Measurements from ENCODE around the gene ADCY7. TPM values are rescaled to one million over a fixed set of nuclear protein-coding genes. Genes with fewer than 3 reads are reported as not detected.

The ADCY7 gene
- total and polyA plus RNA-seq, 9 of the 15 experiments (the other 6 are each of a cell fraction or from before 2014, with no cell fraction given), result 2.3 to 108 (median 28.6) TPM

GRCh38 chr16:50263060-50263909 lies 3.1 kb upstream of the ADCY7 start (continued):
- TF ChIP-seq FOXM1 (IDR thresholded peaks at IDR 0.05; ENCODE audit: low read depth) (peak; percentile 58; the same call in 1 of the 2 replicates), FOXM1 (CRISPR knock-in tag; IDR thresholded peaks at IDR 0.05; ENCODE audit: low read depth) (no peak), NFE2L1 (tag; IDR thresholded peaks at IDR 0.05; ENCODE audit: borderline replicate concordance, low read depth) (no peak), NR1H2 (CRISPR knock-in tag; IDR thresholded peaks at IDR 0.05) (no peak), MYC (IDR thresholded peaks at IDR 0.05; ENCODE audit: low read depth, low read length) (no peak), MYC (CRISPR knock-in tag; IDR thresholded peaks at IDR 0.05; ENCODE audit: borderline replicate concordance, low read depth) (no peak), CXXC5 (CRISPR knock-in tag; IDR thresholded peaks at IDR 0.05) (peak; percentile 72), HDAC1 (IDR thresholded peaks at IDR 0.05) (peak in 1 of 2 experiments; percentile 33; a peak in 1 of 4 replicates), SRSF7 (optimal IDR thresholded peaks at IDR 0.05; ENCODE audit: low read depth, low read length) (no peak), RFX5 (IDR thresholded peaks at IDR 0.05; ENCODE audit: low read depth, low read length) (no peak), CBX5 (IDR thresholded peaks at IDR 0.05; ENCODE audit: borderline replicate concordance, low read depth) (no peak), FOSL1 (tag; conservative IDR thresholded peaks at IDR 0.05) (no peak), CBFA2T2 (conservative IDR thresholded peaks at IDR 0.05) (peak; percentile 92), ZBTB11 (CRISPR knock-in tag; IDR thresholded peaks at IDR 0.05) (peak in 1 of 3 experiments; percentile 77; a peak in 2 of 6 replicates), SMARCA4 (IDR thresholded peaks at IDR 0.05) (peak; percentile 74), ZKSCAN8 (CRISPR knock-in tag; IDR thresholded peaks at IDR 0.05) (no peak)
- TF ChIP-seq, protein P1, sequence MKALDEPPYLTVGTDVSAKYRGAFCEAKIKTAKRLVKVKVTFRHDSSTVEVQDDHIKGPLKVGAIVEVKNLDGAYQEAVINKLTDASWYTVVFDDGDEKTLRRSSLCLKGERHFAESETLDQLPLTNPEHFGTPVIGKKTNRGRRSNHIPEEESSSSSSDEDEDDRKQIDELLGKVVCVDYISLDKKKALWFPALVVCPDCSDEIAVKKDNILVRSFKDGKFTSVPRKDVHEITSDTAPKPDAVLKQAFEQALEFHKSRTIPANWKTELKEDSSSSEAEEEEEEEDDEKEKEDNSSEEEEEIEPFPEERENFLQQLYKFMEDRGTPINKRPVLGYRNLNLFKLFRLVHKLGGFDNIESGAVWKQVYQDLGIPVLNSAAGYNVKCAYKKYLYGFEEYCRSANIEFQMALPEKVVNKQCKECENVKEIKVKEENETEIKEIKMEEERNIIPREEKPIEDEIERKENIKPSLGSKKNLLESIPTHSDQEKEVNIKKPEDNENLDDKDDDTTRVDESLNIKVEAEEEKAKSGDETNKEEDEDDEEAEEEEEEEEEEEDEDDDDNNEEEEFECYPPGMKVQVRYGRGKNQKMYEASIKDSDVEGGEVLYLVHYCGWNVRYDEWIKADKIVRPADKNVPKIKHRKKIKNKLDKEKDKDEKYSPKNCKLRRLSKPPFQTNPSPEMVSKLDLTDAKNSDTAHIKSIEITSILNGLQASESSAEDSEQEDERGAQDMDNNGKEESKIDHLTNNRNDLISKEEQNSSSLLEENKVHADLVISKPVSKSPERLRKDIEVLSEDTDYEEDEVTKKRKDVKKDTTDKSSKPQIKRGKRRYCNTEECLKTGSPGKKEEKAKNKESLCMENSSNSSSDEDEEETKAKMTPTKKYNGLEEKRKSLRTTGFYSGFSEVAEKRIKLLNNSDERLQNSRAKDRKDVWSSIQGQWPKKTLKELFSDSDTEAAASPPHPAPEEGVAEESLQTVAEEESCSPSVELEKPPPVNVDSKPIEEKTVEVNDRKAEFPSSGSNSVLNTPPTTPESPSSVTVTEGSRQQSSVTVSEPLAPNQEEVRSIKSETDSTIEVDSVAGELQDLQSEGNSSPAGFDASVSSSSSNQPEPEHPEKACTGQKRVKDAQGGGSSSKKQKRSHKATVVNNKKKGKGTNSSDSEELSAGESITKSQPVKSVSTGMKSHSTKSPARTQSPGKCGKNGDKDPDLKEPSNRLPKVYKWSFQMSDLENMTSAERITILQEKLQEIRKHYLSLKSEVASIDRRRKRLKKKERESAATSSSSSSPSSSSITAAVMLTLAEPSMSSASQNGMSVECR (CRISPR knock-in tag; IDR thresholded peaks at IDR 0.05), result no peak
- TF ChIP-seq, protein P2, sequence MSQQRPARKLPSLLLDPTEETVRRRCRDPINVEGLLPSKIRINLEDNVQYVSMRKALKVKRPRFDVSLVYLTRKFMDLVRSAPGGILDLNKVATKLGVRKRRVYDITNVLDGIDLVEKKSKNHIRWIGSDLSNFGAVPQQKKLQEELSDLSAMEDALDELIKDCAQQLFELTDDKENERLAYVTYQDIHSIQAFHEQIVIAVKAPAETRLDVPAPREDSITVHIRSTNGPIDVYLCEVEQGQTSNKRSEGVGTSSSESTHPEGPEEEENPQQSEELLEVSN (IDR thresholded peaks at IDR 0.05; ENCODE audit: borderline replicate concordance in 1 of 2, extremely low read depth in 1 of 2, insufficient read depth in 1 of 2, insufficient read length in 1 of 2, low read depth in 1 of 2, low read length in 1 of 2, poor library complexity in 1 of 2, severe bottlenecking in 1 of 2), result peak; percentile 52 to 68
